GM18868 (cell line): ENCODE measurements around the gene YJU2.
"Not testable (repeated sequence)": the region's sequence is repeated elsewhere in the genome, so short reads cannot be mapped to it uniquely, and the experiment has no call there.

Experiments used
- ATAC-seq: cut with Tn5 transposase; IDR thresholded peaks from one replicate; pipeline ENCODE4 v1.9.1; 2021; ENCODE audit warnings: mild to moderate bottlenecking, moderate library complexity; ENCODE audit not compliant: unreplicated experiment

The YJU2 gene

GRCh38 chr19:4227771-4228170, 19.1 kb upstream of the YJU2 start:
- ATAC-seq, result no peak

GRCh38 chr19:4228765-4229178, 18.1 kb upstream of the YJU2 start:
- ATAC-seq, result no peak

- peak; percentile 75 for ATAC-seq
These were observed 17.5 kb upstream of the YJU2 start, which contains the start of gene EBI3 for GRCh38 chr19:4229179-4229931. EBI3 (plus strand) TSS chr19:4229523; CDS start chr19:4229551, 28 bp downstream.

GRCh38 chr19:4230237-4230636, 16.6 kb upstream of the YJU2 start:
- not testable (repeated sequence) for ATAC-seq

- not testable (repeated sequence) for ATAC-seq
These were observed 15.4 kb upstream of the YJU2 start for GRCh38 chr19:4231521-4231920.

- not testable (repeated sequence) for ATAC-seq
These were observed 14.7 kb upstream of the YJU2 start for GRCh38 chr19:4232139-4232538.

- no peak for ATAC-seq
These were observed 14.1 kb upstream of the YJU2 start for GRCh38 chr19:4232614-4233281.

GRCh38 chr19:4233282-4233853, 13.5 kb upstream of the YJU2 start:
- ATAC-seq, result no peak

- no peak for ATAC-seq
These were observed 12.6 kb upstream of the YJU2 start for GRCh38 chr19:4234142-4234861.

- no peak for ATAC-seq
These were observed 12.0 kb upstream of the YJU2 start for GRCh38 chr19:4234862-4235201.

- ATAC-seq, result not testable (repeated sequence)
These were observed 9.4 kb upstream of the YJU2 start for GRCh38 chr19:4237510-4237909.

GRCh38 chr19:4238831-4239230, 8.0 kb upstream of the YJU2 start:
- ATAC-seq, result no peak

GRCh38 chr19:4241824-4242430, 5.0 kb upstream of the YJU2 start:
- ATAC-seq, result no peak

GRCh38 chr19:4245938-4246337, 942 bp upstream of the YJU2 start:
- ATAC-seq, result not testable (repeated sequence)

- ATAC-seq, result no peak
These were observed 9.7 kb downstream of the YJU2 start for GRCh38 chr19:4256563-4256962.

GRCh38 chr19:4257025-4257424, 10.1 kb downstream of the YJU2 start:
- no peak for ATAC-seq

- no peak for ATAC-seq
These were observed 11.3 kb downstream of the YJU2 start for GRCh38 chr19:4258181-4258580.

- no peak for ATAC-seq
These were observed 13.8 kb downstream of the YJU2 start for GRCh38 chr19:4260613-4261191.

- ATAC-seq, result no peak
These were observed 17.9 kb downstream of the YJU2 start for GRCh38 chr19:4264812-4265211.

- no peak for ATAC-seq
These were observed 19.5 kb downstream of the YJU2 start for GRCh38 chr19:4266253-4267000.
